Spleen (tissue), 13 donors: ENCODE data around the gene DDX53. TPM values are rescaled to one million over a fixed set of nuclear protein-coding genes. Genes with fewer than 3 reads are reported as not detected.

Experiments used
- DNase-seq: peaks from one replicate; pipeline ENCODE4 v3.0.0-alpha.2; 2020
- H3K27ac ChIP-seq, 8 donors: fragments of 200-600 bp; sonication (generic) in 7 of 8; 1 replicate in 4 of 8; 2 replicates in 4 of 8; pipeline versions ENCODE4 v1.5.0 to v1.8.0; 2016 to 2021; ENCODE audit warnings: inconsistent platforms in 4 of 8, mild to moderate bottlenecking in 4 of 8, moderate library complexity in 1 of 8
- H3K27me3 ChIP-seq, 7 donors: fragments of 200-600 bp; sonication (generic) in 6 of 7; replicated peaks in 1 of 7; 1 replicate in 4 of 7; 2 replicates in 3 of 7; pipeline versions ENCODE4 v1.5.0 to v1.8.0; 2016 to 2021; ENCODE audit warnings: inconsistent platforms in 3 of 7, mild to moderate bottlenecking in 1 of 7
- H3K36me3 ChIP-seq, 6 donors: fragments of 200-600 bp; sonication (generic) in 5 of 6; 1 replicate in 4 of 6; 2 replicates in 2 of 6; pipeline versions ENCODE4 v1.5.0 to v1.8.0; 2016 to 2021; ENCODE audit warnings: inconsistent platforms in 2 of 6
- H3K4me1 ChIP-seq, 6 donors: fragments of 200-600 bp; sonication (generic) in 5 of 6; 1 replicate in 3 of 6; 2 replicates in 3 of 6; pipeline versions ENCODE4 v1.5.0 to v1.8.0; 2016 to 2021; ENCODE audit warnings: inconsistent platforms in 3 of 6
- H3K4me3 ChIP-seq, 8 donors: fragments of 200-600 bp; sonication (generic) in 7 of 8; 1 replicate in 4 of 8; 2 replicates in 4 of 8; pipeline versions ENCODE4 v1.5.0 to v1.8.0; 2016 to 2021; ENCODE audit warnings: inconsistent platforms in 4 of 8, mild to moderate bottlenecking in 4 of 8, moderate library complexity in 2 of 8
- H3K9me3 ChIP-seq, 8 donors: fragments of 200-600 bp; sonication (generic) in 7 of 8; 1 replicate in 4 of 8; 2 replicates in 4 of 8; pipeline versions ENCODE4 v1.5.0 to v1.8.0; 2016 to 2021; ENCODE audit warnings: inconsistent platforms in 4 of 8
- CTCF ChIP-seq, 11 experiments: fragments of 200-600 bp in 7 of 11; fragments of 450-650 bp in 4 of 11; sonication (generic) in 4 of 11; IDR thresholded peaks in 8 of 11; conservative IDR thresholded peaks in 3 of 11; 1 replicate in 7 of 11; 2 replicates in 4 of 11; pipeline versions ENCODE4 v1.4.0 to v1.8.0; 2016 to 2021; ENCODE audit warnings: antibody characterized with exemption in 11 of 11, inconsistent platforms in 4 of 11, mild to moderate bottlenecking in 1 of 11
- POLR2A ChIP-seq, 3 donors: fragments of 450-650 bp; IDR thresholded peaks; one replicate each; pipeline ENCODE4 v1.5.1; 2017; ENCODE audit warnings: antibody characterized with exemption in 3 of 3, mild to moderate bottlenecking in 1 of 3
- POLR2AphosphoS5 ChIP-seq, 3 donors: sonication (generic); formaldehyde crosslinking; IDR thresholded peaks; one replicate each; pipeline ENCODE4 v1.5.1; 2017; ENCODE audit warnings: antibody characterized with exemption in 3 of 3
- WGBS, 5 donors: extraction: QIAGEN DNeasy Blood & Tissue Kit in 3 of 5; methylation state at CpG; one replicate each; pipeline versions ENCODE4 v1.1.5 to v1.1.7; 2013 to 2018; 5-methylcytosine and 5-hydroxymethylcytosine counted together
- intact Hi-C: fragments of 100-400 bp; cut with DNase I; formaldehyde crosslinking; loops from one replicate; pipeline ENCODE4 v1.15.0; 2023; ENCODE audit warnings: low total_unique reads
- long read RNA-seq, 2 donors: transcript quantifications; one replicate each; lab custom pipeline, GENCODE V29; 2026
- polyA plus RNA-seq, 3 donors: library from polyadenylated mRNA; stranded (reverse); fragments of 200-250 nt; gene quantifications; one replicate each; pipeline ENCODE4 v1.2.1, GENCODE V29; 2013
- total RNA-seq, 7 donors: library from RNA; depleted of rRNA in 3 of 7; stranded (reverse); fragments of >200 nt in 3 of 7; fragmentation: NEBNext Ultra II Directional in 4 of 7; extraction: Animal tissue kit (Norgen Biotek cat#: 25700) in 4 of 7; gene quantifications; one replicate each; pipeline versions ENCODE4 v1.1.0 to v1.2.1, GENCODE V29; 2016 to 2021
- donor health status: healthy with polysubstance abuse.
- donor health status: DM: no; HTN: no; CAD: no; lungs with moderate emphysema.
- donor health status: DM: no; HTN: no; CAD: no.
- donor health status: Bipolar disorder and iron deficiency.
- donor health status: healthy.
- donor health status: DM: no; HTN: no; CAD: no.
- donor health status: DM: yes; HTN: yes; CAD: no.

DDX53 gene
- total RNA-seq, result not detected
- polyA plus RNA-seq, result not detected
- long read RNA-seq, donor 1, result 0 reads
- long read RNA-seq, donor 2, result 0 reads

GRCh38 chrX:22999696-23000223 lies at the start of gene DDX53:
Gene DDX53 (plus strand): TSS chrX:22999960. CDS start chrX:23000058, 98 bp downstream.
- 86 to 96% (median 94%) methylated on average over 20 to 23 of the region's 23 CpGs for WGBS, 5 donors
- H3K27ac ChIP-seq, result no peak within 1 kb of the TSS
- H3K4me1 ChIP-seq, result no peaks in the 10 kb centered on the region
- intact Hi-C loops, result no loop called here
- no peak for DNase-seq
- H3K36me3 ChIP-seq, result no peaks in the 10 kb centered on the region
- H3K9me3 ChIP-seq, result no peaks in the 10 kb centered on the region
- no peaks in the 10 kb centered on the region for H3K27me3 ChIP-seq
- TF ChIP-seq POLR2A (IDR thresholded peaks at IDR 0.05) (no peak), POLR2AphosphoS5 (IDR thresholded peaks at IDR 0.05) (no peak), CTCF (IDR thresholded peaks at IDR 0.05 in 8 of 11, conservative IDR thresholded peaks at IDR 0.05 in 3 of 11) (no peak)
- no peak within 1 kb of the TSS for H3K4me3 ChIP-seq

GRCh38 chrX:22950269-22951266 lies 49.2 kb upstream of the DDX53 start:
- Histone ChIP-seq H3K36me3 (no peaks in the 10 kb centered on the region), H3K27ac (no peak overlapping the region), H3K4me3 (no peak overlapping the region), H3K27me3 (no peaks in the 10 kb centered on the region), H3K4me1 (no peaks in the 10 kb centered on the region), H3K9me3 (no peaks in the 10 kb centered on the region)
- no peak for DNase-seq
- TF ChIP-seq CTCF (IDR thresholded peaks at IDR 0.05 in 8 of 11, conservative IDR thresholded peaks at IDR 0.05 in 3 of 11), result no peak
- TF ChIP-seq POLR2AphosphoS5 (IDR thresholded peaks at IDR 0.05), result no peak
- TF ChIP-seq POLR2A (IDR thresholded peaks at IDR 0.05), result no peak
- WGBS, 5 donors, result 63 to 71% (median 68%) methylated on average over 5 of the region's 5 CpGs
- intact Hi-C loops, result no loop called here

- WGBS, 5 donors, result 49 to 66% (median 52%) methylated on average over 6 of the region's 6 CpGs
These were observed 47.8 kb upstream of the DDX53 start for GRCh38 chrX:22952010-22952409.

More at GRCh38 chrX:22952010-22952409, 47.8 kb upstream of the DDX53 start:
- Histone ChIP-seq H3K27ac (peak overlapping the region in 3 of 8 donors; percentile 13 to 24 (median 23)), H3K4me1 (no peaks in the 10 kb centered on the region), H3K27me3 (no peaks in the 10 kb centered on the region), H3K36me3 (no peaks in the 10 kb centered on the region), H3K9me3 (no peaks in the 10 kb centered on the region), H3K4me3 (no peak overlapping the region)
- DNase-seq, result no peak
- TF ChIP-seq POLR2AphosphoS5 (IDR thresholded peaks at IDR 0.05) (no peak), POLR2A (IDR thresholded peaks at IDR 0.05) (no peak), CTCF (IDR thresholded peaks at IDR 0.05 in 8 of 11, conservative IDR thresholded peaks at IDR 0.05 in 3 of 11) (no peak)
- intact Hi-C loops, result no loop called here
